ENCODE data around the gene DUOXA1.
"Not testable (repeated sequence)": the region's sequence is repeated elsewhere in the genome, so short reads cannot be mapped to it uniquely, and the experiment has no call there.

DUOXA1 gene

GRCh38 chr15:45136378-45136764, 6.7 kb upstream of the DUOXA1 start:
- H3K4me1 ChIP-seq (ENCODE audit: insufficient read depth, low read length, poor library complexity, severe bottlenecking), result no peaks in the 10 kb centered on the region
- no peak overlapping the region for H3K4me3 ChIP-seq (ENCODE audit: low read length, poor library complexity, severe bottlenecking)
- no peak overlapping the region for H2AFZ ChIP-seq (ENCODE audit: low read length)
- no peaks in the 10 kb centered on the region for H4K20me1 ChIP-seq (ENCODE audit: insufficient read depth, low read length, poor library complexity, severe bottlenecking)
- no peaks in the 10 kb centered on the region for H3F3A ChIP-seq (ENCODE audit: low read depth)
- no peaks in the 10 kb centered on the region for H3K9me3 ChIP-seq (ENCODE audit: insufficient read depth, low read depth, low read length)
- no peak overlapping the region for H3K9ac ChIP-seq (ENCODE audit: low read depth, low read length, poor library complexity, severe bottlenecking)
- TF ChIP-seq CTCF (conservative IDR thresholded peaks at IDR 0.05; ENCODE audit: low read length), result no peak
- TF ChIP-seq EZH2phosphoT487 (IDR thresholded peaks at IDR 0.05; ENCODE audit: borderline replicate concordance), result no peak
- no peaks in the 10 kb centered on the region for H3K79me2 ChIP-seq (ENCODE audit: insufficient read depth, low read length)
- H3K36me3 ChIP-seq (ENCODE audit: insufficient read depth, low read length), result no peaks in the 10 kb centered on the region
- no peak overlapping the region for H3K4me2 ChIP-seq (ENCODE audit: low read depth, low read length, poor library complexity, severe bottlenecking)
- H3K27me3 ChIP-seq (ENCODE audit: insufficient read depth, low read length, poor library complexity, severe bottlenecking), result no peaks in the 10 kb centered on the region
- no peaks in the 10 kb centered on the region for H3K9me2 ChIP-seq (replicated peaks; ENCODE audit: low read depth, low read length)

- H3K4me3 ChIP-seq (ENCODE audit: low read length, poor library complexity, severe bottlenecking); H3K27me3 ChIP-seq (ENCODE audit: insufficient read depth, low read length, poor library complexity, severe bottlenecking); H3K36me3 ChIP-seq (ENCODE audit: insufficient read depth, low read length); H3F3A ChIP-seq (ENCODE audit: low read depth); H3K79me2 ChIP-seq (ENCODE audit: insufficient read depth, low read length); H3K9me2 ChIP-seq (replicated peaks; ENCODE audit: low read depth, low read length); H3K9me3 ChIP-seq (ENCODE audit: insufficient read depth, low read depth, low read length); H4K20me1 ChIP-seq (ENCODE audit: insufficient read depth, low read length, poor library complexity, severe bottlenecking); H3K9ac ChIP-seq (ENCODE audit: low read depth, low read length, poor library complexity, severe bottlenecking); H3K4me2 ChIP-seq (ENCODE audit: low read depth, low read length, poor library complexity, severe bottlenecking); H2AFZ ChIP-seq (ENCODE audit: low read length); H3K4me1 ChIP-seq (ENCODE audit: insufficient read depth, low read length, poor library complexity, severe bottlenecking): not testable (repeated sequence)
Observed at GRCh38 chr15:45135705-45136377, 6.2 kb upstream of the DUOXA1 start.

- Histone ChIP-seq H3F3A (ENCODE audit: low read depth) (no peaks in the 10 kb centered on the region), H3K4me2 (ENCODE audit: low read depth, low read length, poor library complexity, severe bottlenecking) (no peak overlapping the region), H3K4me1 (ENCODE audit: insufficient read depth, low read length, poor library complexity, severe bottlenecking) (no peaks in the 10 kb centered on the region), H3K9me2 (replicated peaks; ENCODE audit: low read depth, low read length) (no peaks in the 10 kb centered on the region), H3K9ac (ENCODE audit: low read depth, low read length, poor library complexity, severe bottlenecking) (no peak overlapping the region), H4K20me1 (ENCODE audit: insufficient read depth, low read length, poor library complexity, severe bottlenecking) (no peaks in the 10 kb centered on the region), H3K9me3 (ENCODE audit: insufficient read depth, low read depth, low read length) (no peaks in the 10 kb centered on the region), H3K79me2 (ENCODE audit: insufficient read depth, low read length) (no peaks in the 10 kb centered on the region), H3K27me3 (ENCODE audit: insufficient read depth, low read length, poor library complexity, severe bottlenecking) (no peaks in the 10 kb centered on the region), H3K4me3 (ENCODE audit: low read length, poor library complexity, severe bottlenecking) (no peak overlapping the region), H2AFZ (ENCODE audit: low read length) (no peak overlapping the region), H3K36me3 (ENCODE audit: insufficient read depth, low read length) (no peaks in the 10 kb centered on the region)
- TF ChIP-seq EZH2phosphoT487 (IDR thresholded peaks at IDR 0.05; ENCODE audit: borderline replicate concordance), result no peak
- no peak for TF ChIP-seq CTCF (conservative IDR thresholded peaks at IDR 0.05; ENCODE audit: low read length)
Observed at GRCh38 chr15:45134682-45135604, 5.3 kb upstream of the DUOXA1 start.

Measured in Loucy (cell line).